HCT116 (cell line): Measurements from ENCODE around the gene CDKL1. TPM values are rescaled to one million over a fixed set of nuclear protein-coding genes. Genes with fewer than 3 reads are reported as not detected.

Source experiments
- ATAC-seq: fragments of 200-7000 bp; cut with Tn5 transposase; 2 replicates; pipeline ENCODE4 v1.9.1; 2020; ENCODE audit warnings: mild to moderate bottlenecking, moderate library complexity
- BruUV-seq: library from RNA; stranded (reverse); fragments of 400-500 nt; replicated peaks from 2 replicates; lab custom pipeline; 2021; lab: Mats Ljungman, UMichigan
- CTCF ChIA-PET: fragments of 300-600 bp; sonication (Branson Sonifier 250); formaldehyde crosslinking; loops from one replicate; lab custom pipeline; 2021; ENCODE audit warnings: antibody characterized with exemption; lab: Charles Lee
- POLR2A ChIA-PET: fragments of 300-600, 350-600 bp; sonication (Branson Sonifier 250); formaldehyde crosslinking; loops from one replicate; lab custom pipeline; 2021; ENCODE audit warnings: antibody characterized with exemption; lab: Charles Lee
- RAD21 ChIA-PET, 2 experiments: fragments of 300-600 bp; sonication (Branson Sonifier 250); formaldehyde crosslinking; loops; one replicate each; lab custom pipeline; 2023; ENCODE audit warnings: low total read pairs in 2 of 2; ENCODE audit not compliant: uncharacterized antibody in 2 of 2, unreplicated experiment in 2 of 2, low non-redundant PET in 1 of 2; lab: Charles Lee
- DNase-seq: peaks from one replicate; pipeline ENCODE4 v3.0.0-alpha.2; 2010; ENCODE audit warnings: low read depth, low spot score
- H2AFZ ChIP-seq: fragments of 200-600 bp; shearing (Covaris generic), sonication (generic); 2 replicates; pipeline ENCODE4 v1.6.1; 2017; ENCODE audit warnings: low read depth, mixed run types, mixed read lengths, antibody characterized with exemption, low read length; ENCODE audit not compliant: poor library complexity, severe bottlenecking
- H3K27ac ChIP-seq: 2 replicates; pipeline ENCODE4 v1.5.1; 2012; ENCODE audit warnings: low read depth, low read length
- H3K27me3 ChIP-seq: fragments of 200-600 bp; sonication (generic); 2 replicates; pipeline ENCODE4 v1.6.1; 2016; ENCODE audit warnings: mixed run types, low read length, mixed read lengths; ENCODE audit not compliant: insufficient read depth
- H3K36me3 ChIP-seq, 2 experiments: fragments of 200-500 bp in 1 of 2; fragments of 200-600 bp in 1 of 2; sonication (Bioruptor generic) in 1 of 2; sonication (generic) in 1 of 2; 2 replicates each; pipeline versions ENCODE4 v1.5.1 to v1.6.1; 2014 to 2016; ENCODE audit warnings: low read length in 2 of 2, inconsistent platforms in 1 of 2, mixed read lengths in 1 of 2, mixed run types in 1 of 2; ENCODE audit not compliant: insufficient read depth in 2 of 2, control insufficient read depth in 1 of 2
- H3K4me1 ChIP-seq, 2 experiments: fragments of 200-600 bp in 1 of 2; sonication (generic) in 1 of 2; 2 replicates each; pipeline versions ENCODE4 v1.5.1 to v1.6.1; 2012 to 2017; ENCODE audit warnings: low read length in 2 of 2, inconsistent platforms in 1 of 2, mild to moderate bottlenecking in 1 of 2, mixed read lengths in 1 of 2, mixed run types in 1 of 2, moderate library complexity in 1 of 2; ENCODE audit not compliant: insufficient read depth in 2 of 2, control insufficient read depth in 1 of 2
- H3K4me2 ChIP-seq: fragments of 200-600 bp; sonication (generic); 2 replicates; pipeline ENCODE4 v1.6.1; 2017; ENCODE audit warnings: mixed run types, low read length, mixed read lengths
- H3K4me3 ChIP-seq, 2 experiments: fragments of 200-600 bp in 1 of 2; sonication (generic) in 1 of 2; replicated peaks in 1 of 2; 2 replicates each; pipeline ENCODE4 v1.5.1; 2011 to 2016; ENCODE audit warnings: low read length in 2 of 2, control low read depth in 1 of 2, low read depth in 1 of 2, mild to moderate bottlenecking in 1 of 2, mixed read lengths in 1 of 2, mixed run types in 1 of 2
- H3K79me2 ChIP-seq: fragments of 200-600 bp; sonication (generic); 2 replicates; pipeline ENCODE4 v1.6.1; 2017; ENCODE audit warnings: mild to moderate bottlenecking, mixed run types, low read length, moderate library complexity, mixed read lengths; ENCODE audit not compliant: insufficient read depth
- H3K9ac ChIP-seq: fragments of 200-600 bp; sonication (generic); 2 replicates; pipeline ENCODE4 v1.6.1; 2016; ENCODE audit warnings: low read length, mixed read lengths
- H3K9me2 ChIP-seq: fragments of 200-600 bp; sonication (generic), shearing (Covaris generic); 2 replicates; pipeline ENCODE4 v1.6.1; 2017; ENCODE audit warnings: mixed run types, mild to moderate bottlenecking, moderate library complexity; ENCODE audit not compliant: insufficient read depth
- H3K9me3 ChIP-seq, 2 experiments: fragments of 200-500 bp in 1 of 2; fragments of 200-600 bp in 1 of 2; sonication (Bioruptor generic) in 1 of 2; sonication (generic) in 1 of 2; 2 replicates each; pipeline ENCODE4 v1.6.1; 2014 to 2017; ENCODE audit warnings: low read length in 2 of 2, mixed read lengths in 2 of 2, inconsistent platforms in 1 of 2, low read depth in 1 of 2, mild to moderate bottlenecking in 1 of 2, mixed run types in 1 of 2, moderate library complexity in 1 of 2; ENCODE audit not compliant: control insufficient read depth in 1 of 2, insufficient read depth in 1 of 2
- H4K20me1 ChIP-seq: fragments of 200-600 bp; sonication (generic), shearing (Covaris generic); 2 replicates; pipeline ENCODE4 v1.6.1; 2017; ENCODE audit warnings: mixed run types, mild to moderate bottlenecking, moderate library complexity; ENCODE audit not compliant: insufficient read depth
- ATF3 ChIP-seq: IDR thresholded peaks from 2 replicates; pipeline ENCODE4 v1.6.1; 2012
- EGR1 ChIP-seq: IDR thresholded peaks from 2 replicates; pipeline ENCODE4 v1.6.1; 2012; ENCODE audit warnings: low read depth
- ELF1 ChIP-seq: IDR thresholded peaks from 2 replicates; pipeline ENCODE4 v1.6.1; 2012; ENCODE audit warnings: low read depth, borderline replicate concordance
- EZH2phosphoT487 ChIP-seq: fragments of 200-600 bp; IDR thresholded peaks from 2 replicates; pipeline ENCODE4 v1.6.1; 2018; ENCODE audit warnings: antibody characterized with exemption, borderline replicate concordance
- MAX ChIP-seq: IDR thresholded peaks from 2 replicates; pipeline ENCODE4 v1.6.1; 2012
- REST ChIP-seq: IDR thresholded peaks from 2 replicates; pipeline ENCODE4 v1.6.1; 2012; ENCODE audit warnings: low read depth
- TCF7L2 ChIP-seq: IDR thresholded peaks from 2 replicates; pipeline ENCODE4 v1.7.0; 2011; ENCODE audit warnings: borderline replicate concordance, inconsistent platforms; ENCODE audit not compliant: insufficient read depth, insufficient read length; ENCODE audit errors: extremely low read depth
- ZFX ChIP-seq: fragments of 450-650 bp; IDR thresholded peaks from 2 replicates; pipeline ENCODE4 v1.6.1; 2017
- intact Hi-C: fragments of 100-400 bp; cut with micrococcal nuclease; formaldehyde crosslinking; loops from 2 replicates; pipeline ENCODE4 v1.10.0; 2022
- total RNA-seq: library from RNA; stranded (reverse); gene quantifications from one replicate; pipeline ENCODE4 v1.2.1, GENCODE V29; 2021; ENCODE audit not compliant: unreplicated experiment

The CDKL1 gene
- total RNA-seq, 1 experiment from 2014 or later: 7.1 TPM

GRCh38 chr14:50312734-50313054 lies 84.0 kb downstream of the CDKL1 start:
- DNase-seq: no peak
- Histone ChIP-seq H3K9ac (peak overlapping the region; percentile 76), H3K9me2 (no peaks in the 10 kb centered on the region), H3K4me2 (peak overlapping the region; percentile 85), H3K79me2 (peaks cover 44% of the 10 kb centered on the region), H4K20me1 (no peaks in the 10 kb centered on the region), H3K4me1 (peaks cover 0 to 27% of the 10 kb centered on the region in 2 experiments; a peak in 3 of 4 replicates), H3K27me3 (no peaks in the 10 kb centered on the region), H3K4me3 (peak overlapping the region; percentile 76 to 87), H3K9me3 (0 out of 4 replicates have a peak, but pooled peaks cover 0 to 3% of the 10 kb centered on the region in 2 experiments), H3K36me3 (no peaks in the 10 kb centered on the region; a peak in 1 of 4 replicates), H3K27ac (peak overlapping the region; percentile 84), H2AFZ (no peak overlapping the region)
- CTCF ChIA-PET: interaction anchor here (0.5 to 1.5 kb wide), 10 partner anchors 8 to 1418 kb away, joined by 3 to 8 read pairs (median 3); partner anchors contain the start of gene CDKL1
- TF ChIP-seq EZH2phosphoT487 (no peak), EGR1 (0 out of 2 replicates have a peak, but pooled peaks have one; percentile 10), TCF7L2 (peak; percentile 3), ATF3 (no peak), ZFX (peak; percentile 65; the same call in 1 of the 2 replicates)
- intact Hi-C loops: loop anchor here (10.0 kb wide), 1 partner anchor 448 kb away; no protein-coding TSS in a partner anchor
- RAD21 ChIA-PET: interaction anchor here in 1 of 2 experiments (0.8 kb wide), 1 partner anchor 8 kb away, joined by 3 read pairs; no protein-coding TSS in a partner anchor
- POLR2A ChIA-PET: interaction anchor here (0.6 to 1.6 kb wide), 5 partner anchors 8 to 726 kb away, joined by 3 to 7 read pairs (median 3); partner anchors contain the start of gene RPS29
- no peak; the same call in 1 of the 2 replicates for ATAC-seq
- no TSS peak for BruUV-seq

GRCh38 chr14:50311972-50312733 lies 84.5 kb downstream of the CDKL1 start, which contains the start of the genes DMAC2L and L2HGDH:
TSS of gene DMAC2L (plus strand) at chr14:50312324. CDS start at chr14:50321488, 9,164 bp downstream.
TSS of gene L2HGDH (minus strand) at chr14:50312229. CDS start at chr14:50312150, 79 bp downstream.
- H3K27me3 ChIP-seq: no peaks in the 10 kb centered on the region
- peak within 1 kb of the TSS; percentile 36 for H2AFZ ChIP-seq
- H4K20me1 ChIP-seq: no peaks in the 10 kb centered on the region
- H3K4me3 ChIP-seq: peak within 1 kb of the TSS; percentile 76 to 87
- H3K9me3 ChIP-seq: 0 out of 4 replicates have a peak, but pooled peaks cover 0 to 3% of the 10 kb centered on the region in 2 experiments
- DNase-seq (peak; percentile 88), ATAC-seq (peak; percentile 93)
- H3K9ac ChIP-seq: peak within 1 kb of the TSS; percentile 76
- H3K9me2 ChIP-seq: no peaks in the 10 kb centered on the region
- H3K79me2 ChIP-seq: peaks cover 49% of the 10 kb centered on the region
- no TSS peak for BruUV-seq
- no peaks in the 10 kb centered on the region; a peak in 1 of 4 replicates for H3K36me3 ChIP-seq
- peak within 1 kb of the TSS; percentile 85 for H3K4me2 ChIP-seq
- peak within 1 kb of the TSS; percentile 84 for H3K27ac ChIP-seq
- intact Hi-C loops: loop anchor here (10.0 kb wide), 1 partner anchor 447 kb away; no protein-coding TSS in a partner anchor
- ChIA-PET CTCF (interaction anchor here (0.5 to 1.5 kb wide), 10 partner anchors 9 to 1418 kb away, joined by 3 to 8 read pairs (median 3); partner anchors contain the start of gene CDKL1), POLR2A (interaction anchor here (0.6 to 1.6 kb wide), 6 partner anchors 9 to 726 kb away, joined by 3 to 7 read pairs (median 3); partner anchors contain the start of gene RPS29), RAD21 (interaction anchor here in 1 of 2 experiments (0.8 kb wide), 1 partner anchor 9 kb away, joined by 3 read pairs; no protein-coding TSS in a partner anchor)
- peaks cover 0 to 27% of the 10 kb centered on the region in 2 experiments; a peak in 3 of 4 replicates for H3K4me1 ChIP-seq
- TF ChIP-seq ELF1 (0 out of 2 replicates have a peak, but pooled peaks have one; percentile 49), REST (no peak), ATF3 (no peak), MAX (peak; percentile 97), TCF7L2 (peak; percentile 64)
